ENCODE data around the gene DCLK1.

DNA sequence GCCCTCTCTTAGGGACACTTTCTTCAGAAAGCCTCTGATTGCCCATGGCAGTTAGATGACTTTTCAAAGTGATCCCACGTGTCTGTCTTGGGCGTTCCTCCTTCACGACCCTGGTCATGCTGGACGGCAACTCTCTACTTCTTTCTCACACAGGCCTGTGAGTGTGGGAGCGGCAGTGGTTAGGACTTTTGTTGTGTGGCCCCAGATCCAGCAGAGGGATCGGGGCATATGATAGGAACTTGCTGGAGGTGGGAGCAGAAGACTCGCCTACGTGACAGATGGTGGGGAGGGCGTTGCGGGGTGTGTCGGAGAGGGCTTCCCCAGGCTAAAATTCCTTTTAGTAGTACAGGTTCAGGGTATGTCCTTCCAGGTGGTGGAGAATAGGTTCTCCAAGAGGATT is 365.2 kb downstream of the DCLK1 start:
- TF ChIP-seq, protein P1, sequence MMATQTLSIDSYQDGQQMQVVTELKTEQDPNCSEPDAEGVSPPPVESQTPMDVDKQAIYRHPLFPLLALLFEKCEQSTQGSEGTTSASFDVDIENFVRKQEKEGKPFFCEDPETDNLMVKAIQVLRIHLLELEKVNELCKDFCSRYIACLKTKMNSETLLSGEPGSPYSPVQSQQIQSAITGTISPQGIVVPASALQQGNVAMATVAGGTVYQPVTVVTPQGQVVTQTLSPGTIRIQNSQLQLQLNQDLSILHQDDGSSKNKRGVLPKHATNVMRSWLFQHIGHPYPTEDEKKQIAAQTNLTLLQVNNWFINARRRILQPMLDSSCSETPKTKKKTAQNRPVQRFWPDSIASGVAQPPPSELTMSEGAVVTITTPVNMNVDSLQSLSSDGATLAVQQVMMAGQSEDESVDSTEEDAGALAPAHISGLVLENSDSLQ (IDR thresholded peaks at IDR 0.05): no peak
- no peak for TF ChIP-seq NFYA (IDR thresholded peaks at IDR 0.05; ENCODE audit: borderline replicate concordance, low read depth, low read length)
- TF ChIP-seq SIN3A (IDR thresholded peaks at IDR 0.05; ENCODE audit: low read depth, low read length): no peak
- no peak for TF ChIP-seq KDM1A (IDR thresholded peaks at IDR 0.05; ENCODE audit: borderline replicate concordance)
- TF ChIP-seq NRF1 (conservative IDR thresholded peaks at IDR 0.05; ENCODE audit: low read depth, low read length): no peak
- TF ChIP-seq FOXM1 (IDR thresholded peaks at IDR 0.05; ENCODE audit: low read depth, low read length): no peak
